ENCODE results near the gene VPS26A. TPM values are rescaled to one million over a fixed set of nuclear protein-coding genes. Genes with fewer than 3 reads are reported as not detected.

Gene VPS26A
- total and polyA plus RNA-seq, 4 donors: 24.9 to 62.5 (median 37.6) TPM

DNA sequence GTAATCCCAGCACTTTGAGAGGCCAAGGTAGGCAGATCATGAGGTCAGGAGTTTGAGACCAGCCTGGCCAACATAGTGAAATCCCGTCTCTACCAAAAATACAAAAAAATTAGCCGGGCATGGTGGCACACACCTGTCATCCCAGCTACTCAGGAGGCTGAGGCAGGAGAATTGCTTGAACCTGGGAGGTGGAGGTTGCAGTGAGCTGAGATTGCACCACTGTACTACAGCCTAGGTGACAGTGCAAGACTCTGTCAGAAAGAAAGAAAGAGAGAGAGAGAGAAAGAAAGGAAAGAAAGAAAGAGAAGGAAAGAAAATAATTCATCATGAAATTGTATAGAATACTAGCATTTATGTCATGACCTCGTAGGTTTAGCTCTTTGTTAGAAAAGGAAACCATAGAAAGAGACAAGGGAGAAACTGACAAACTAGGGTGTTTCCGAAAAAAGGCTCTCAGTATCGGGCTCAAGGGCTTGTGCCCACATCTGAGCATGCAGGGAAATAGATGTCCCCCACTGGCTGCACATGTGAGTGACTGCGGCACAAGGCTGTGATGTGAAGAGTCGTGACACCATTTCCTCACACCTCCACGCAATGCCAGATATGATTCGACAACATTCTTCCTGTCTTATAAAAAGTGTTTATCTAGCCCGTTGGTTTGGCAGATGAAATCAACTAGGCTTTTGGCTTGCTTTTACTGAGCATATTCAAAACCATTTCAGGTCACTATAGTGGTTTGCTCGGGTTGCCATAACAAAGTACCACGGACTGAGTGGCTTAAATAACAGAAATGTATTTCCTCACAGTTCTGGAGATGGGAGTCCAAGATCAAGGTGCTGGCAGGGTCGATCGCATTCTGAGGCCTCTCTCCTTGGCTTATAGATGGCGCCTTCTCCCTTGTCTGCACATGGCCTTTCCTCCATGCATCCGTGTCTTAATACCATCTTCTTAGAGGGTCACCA, 34.1 kb upstream of the VPS26A start:
- peaks cover 0 to 3% (median 0%) of the 10 kb centered on the region in 5 donors for H3K4me1 ChIP-seq (ENCODE audit: control insufficient read depth in 5 of 5, insufficient read depth in 5 of 5, low read length in 5 of 5)
- H3K9ac ChIP-seq (ENCODE audit: insufficient read depth in 1 of 2, low read length in 2 of 2): no peak overlapping the region
- 20 to 38% methylated on average over 16 of the region's 16 CpGs for WGBS, 2 donors
- DNase-seq (peak in 2 of 3 donors; percentile 13 to 24), ATAC-seq (ENCODE audit: insufficient read depth, low FRiP score) (no peak)
- no peak for TF ChIP-seq CTCF (IDR thresholded peaks at IDR 0.05; ENCODE audit: control extremely low read depth, extremely low read depth)
- H3K4me3 ChIP-seq: no peak overlapping the region
- H3K27ac ChIP-seq (ENCODE audit: low read depth in 1 of 2, low read length in 1 of 2): peak overlapping the region in 1 of 2 donors; percentile 87
- H3K27me3 ChIP-seq (ENCODE audit: control insufficient read depth in 3 of 3, insufficient read depth in 3 of 3, low read length in 2 of 3): no peaks in the 10 kb centered on the region
- H3K36me3 ChIP-seq (ENCODE audit: control insufficient read depth in 4 of 4, insufficient read depth in 4 of 4, low read length in 4 of 4): no peaks in the 10 kb centered on the region
- no peaks in the 10 kb centered on the region for H3K9me3 ChIP-seq (ENCODE audit: control insufficient read depth in 4 of 4, insufficient read depth in 3 of 4, low read length in 3 of 4)

- Histone ChIP-seq H3K27me3 (ENCODE audit: control insufficient read depth in 3 of 3, insufficient read depth in 3 of 3, low read length in 2 of 3) (no peaks in the 10 kb centered on the region), H3K36me3 (ENCODE audit: control insufficient read depth in 4 of 4, insufficient read depth in 4 of 4, low read length in 4 of 4) (no peaks in the 10 kb centered on the region), H3K4me3 (no peak overlapping the region), H3K4me1 (ENCODE audit: control insufficient read depth in 5 of 5, insufficient read depth in 5 of 5, low read length in 5 of 5) (peaks cover 0 to 3% (median 0%) of the 10 kb centered on the region in 5 donors), H3K9ac (ENCODE audit: insufficient read depth in 1 of 2, low read length in 2 of 2) (no peak overlapping the region), H3K27ac (ENCODE audit: low read depth in 1 of 2, low read length in 1 of 2) (peak overlapping the region in 1 of 2 donors; percentile 87), H3K9me3 (ENCODE audit: control insufficient read depth in 4 of 4, insufficient read depth in 3 of 4, low read length in 3 of 4) (no peaks in the 10 kb centered on the region)
- ATAC-seq (ENCODE audit: insufficient read depth, low FRiP score) (no peak), DNase-seq (no peak)
- WGBS, 2 donors: 45 to 64% methylated on average over 1 of the region's 1 CpG
- no peak for TF ChIP-seq CTCF (IDR thresholded peaks at IDR 0.05; ENCODE audit: control extremely low read depth, extremely low read depth)
Measured at GRCh38 chr10:69090685-69091084, 33.3 kb upstream of the VPS26A start.

- TF ChIP-seq CTCF (IDR thresholded peaks at IDR 0.05; ENCODE audit: control extremely low read depth, extremely low read depth): no peak
- H3K4me3 ChIP-seq: no peak overlapping the region
- no peaks in the 10 kb centered on the region for H3K36me3 ChIP-seq (ENCODE audit: control insufficient read depth in 4 of 4, insufficient read depth in 4 of 4, low read length in 4 of 4)
- DNase-seq (no peak), ATAC-seq (ENCODE audit: insufficient read depth, low FRiP score) (no peak)
- 20 to 39% methylated on average over 8 of the region's 8 CpGs for WGBS, 2 donors
- H3K9ac ChIP-seq (ENCODE audit: insufficient read depth in 1 of 2, low read length in 2 of 2): no peak overlapping the region
- H3K4me1 ChIP-seq (ENCODE audit: control insufficient read depth in 5 of 5, insufficient read depth in 5 of 5, low read length in 5 of 5): peaks cover 0 to 3% (median 0%) of the 10 kb centered on the region in 5 donors
- no peaks in the 10 kb centered on the region for H3K9me3 ChIP-seq (ENCODE audit: control insufficient read depth in 4 of 4, insufficient read depth in 3 of 4, low read length in 3 of 4)
- H3K27ac ChIP-seq (ENCODE audit: low read depth in 1 of 2, low read length in 1 of 2): peak overlapping the region in 1 of 2 donors; percentile 47
- no peaks in the 10 kb centered on the region for H3K27me3 ChIP-seq (ENCODE audit: control insufficient read depth in 3 of 3, insufficient read depth in 3 of 3, low read length in 2 of 3)
Measured at GRCh38 chr10:69091143-69091651, 32.8 kb upstream of the VPS26A start.
